Measurements from ENCODE around the gene ROR1.

The ROR1 gene

GRCh38 chr1:63928186-63929105 is 154.6 kb downstream of the ROR1 start:
- TF ChIP-seq CTCF (IDR thresholded peaks at IDR 0.05), result no peak

- no peak for TF ChIP-seq CTCF (IDR thresholded peaks at IDR 0.05)
Observed at GRCh38 chr1:63929106-63929478, 155.3 kb downstream of the ROR1 start.

GRCh38 chr1:63931468-63931867 is 157.7 kb downstream of the ROR1 start:
- TF ChIP-seq CTCF (IDR thresholded peaks at IDR 0.05), result no peak

GRCh38 chr1:63934697-63935096 is 160.9 kb downstream of the ROR1 start:
- TF ChIP-seq CTCF (IDR thresholded peaks at IDR 0.05), result no peak

- TF ChIP-seq CTCF (IDR thresholded peaks at IDR 0.05), result peak; percentile 52
Observed at GRCh38 chr1:63935143-63935542, 161.3 kb downstream of the ROR1 start.

GRCh38 chr1:63935553-63935952 is 161.7 kb downstream of the ROR1 start:
- TF ChIP-seq CTCF (IDR thresholded peaks at IDR 0.05), result no peak

DNA sequence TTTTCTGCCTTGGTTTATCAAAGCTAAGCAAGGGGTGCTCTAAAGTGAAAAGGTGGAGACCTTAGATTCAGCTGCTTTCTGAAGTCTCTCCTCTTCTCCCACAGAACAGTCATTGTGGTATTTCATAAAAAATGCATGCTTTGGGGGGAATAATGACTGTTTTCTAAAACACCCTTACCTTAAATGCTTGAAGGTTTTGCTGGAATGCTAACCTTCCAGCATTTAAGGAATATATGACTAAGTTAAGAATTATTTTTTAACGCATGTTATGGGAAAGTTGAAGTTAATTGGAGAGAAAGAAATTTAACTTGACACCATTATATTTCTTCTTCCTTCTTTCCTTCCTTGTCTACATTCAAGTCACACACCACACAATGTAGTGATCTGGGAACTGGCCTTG is 162.5 kb downstream of the ROR1 start:
- TF ChIP-seq CTCF (IDR thresholded peaks at IDR 0.05), result no peak

Data from LNCAP (cell line).